RPMI7951 (cell line): ENCODE results near the gene NACA2. TPM values are rescaled to one million over a fixed set of nuclear protein-coding genes. Genes with fewer than 3 reads are reported as not detected.

ENCODE experiments used
- DNase-seq: peaks from one replicate; pipeline ENCODE4 v3.0.0-alpha.2; 2012; ENCODE audit warnings: low read depth
- total RNA-seq: library from RNA; depleted of rRNA; stranded (reverse); fragments of >200 nt; shearing (Covaris generic); gene quantifications from 2 replicates; pipeline ENCODE4 v1.2.3, GENCODE V29; 2014; rRNA removed

The NACA2 gene
- total RNA-seq, 1 experiment from 2014 or later = not detected

DNA sequence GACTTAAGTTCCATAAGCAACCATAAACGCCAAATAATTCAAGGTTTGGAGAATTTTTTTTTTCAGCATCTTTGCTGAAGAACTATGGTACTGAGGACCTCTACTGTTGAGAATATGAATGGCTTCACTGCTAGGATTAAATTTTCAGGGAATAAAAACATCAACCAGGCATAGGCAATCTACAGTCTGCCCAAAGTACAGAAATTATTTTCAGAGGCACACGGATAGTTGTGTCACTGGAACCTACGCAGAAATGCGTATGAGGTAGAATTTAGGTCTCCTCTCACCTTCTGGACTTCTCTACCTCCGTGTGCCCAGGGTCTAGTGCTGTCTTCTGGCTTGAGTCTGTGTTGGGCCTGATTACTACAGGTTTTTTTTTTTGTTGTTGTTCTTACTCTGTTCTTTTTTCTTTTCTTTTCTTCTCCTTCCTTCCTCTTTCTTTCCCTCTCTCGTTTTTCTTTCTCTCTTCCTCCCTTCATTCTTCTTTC lies 39.7 kb downstream of the NACA2 start:
- peak; percentile 51 for DNase-seq

DNA sequence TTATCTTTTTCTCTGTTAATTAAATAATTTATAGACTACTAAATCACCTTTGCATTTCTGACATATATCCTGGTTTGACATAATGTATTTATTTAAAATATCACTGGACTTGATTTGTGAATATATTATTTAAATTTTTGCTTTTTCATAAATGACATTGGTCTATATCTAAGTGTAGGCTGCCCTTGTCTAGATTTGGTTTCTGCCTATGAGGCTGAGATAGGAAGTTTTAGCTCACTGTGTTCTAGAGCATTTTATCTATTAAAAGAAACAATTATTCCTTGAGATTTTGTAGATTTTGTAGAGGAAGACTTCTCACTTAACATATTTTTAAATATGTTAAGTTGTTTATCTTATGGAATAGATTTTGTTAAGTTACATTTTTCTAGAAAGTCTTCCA lies 43.9 kb downstream of the NACA2 start:
- DNase-seq = no peak

DNA sequence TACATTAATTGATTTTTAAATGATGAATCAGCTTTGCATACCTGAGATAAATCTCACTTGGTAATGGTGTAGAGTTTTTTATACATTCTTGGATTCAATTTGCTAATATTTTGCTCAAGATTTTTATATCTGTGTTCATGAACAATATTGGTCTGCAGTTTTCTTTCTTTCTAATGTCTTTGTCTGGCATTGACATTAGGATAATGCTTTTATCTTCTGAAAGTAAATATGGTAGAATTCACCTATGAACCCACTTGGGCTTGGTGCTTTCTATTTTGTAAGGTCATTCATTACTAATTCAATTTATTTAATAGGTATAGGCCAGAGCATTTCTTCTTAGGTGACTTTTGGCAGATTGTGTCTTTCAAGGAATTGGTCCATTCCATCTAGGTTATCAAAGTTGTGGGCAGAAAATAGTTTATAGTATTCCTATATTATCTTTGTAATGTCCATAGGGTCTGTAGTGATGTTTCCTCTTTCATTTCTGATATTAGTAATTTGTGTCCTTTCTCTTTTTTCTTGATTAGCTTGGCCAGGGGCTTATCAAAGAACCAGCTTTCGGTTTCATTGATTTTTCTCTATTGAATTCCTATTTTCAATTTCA lies 45.6 kb downstream of the NACA2 start:
- DNase-seq = no peak

DNA sequence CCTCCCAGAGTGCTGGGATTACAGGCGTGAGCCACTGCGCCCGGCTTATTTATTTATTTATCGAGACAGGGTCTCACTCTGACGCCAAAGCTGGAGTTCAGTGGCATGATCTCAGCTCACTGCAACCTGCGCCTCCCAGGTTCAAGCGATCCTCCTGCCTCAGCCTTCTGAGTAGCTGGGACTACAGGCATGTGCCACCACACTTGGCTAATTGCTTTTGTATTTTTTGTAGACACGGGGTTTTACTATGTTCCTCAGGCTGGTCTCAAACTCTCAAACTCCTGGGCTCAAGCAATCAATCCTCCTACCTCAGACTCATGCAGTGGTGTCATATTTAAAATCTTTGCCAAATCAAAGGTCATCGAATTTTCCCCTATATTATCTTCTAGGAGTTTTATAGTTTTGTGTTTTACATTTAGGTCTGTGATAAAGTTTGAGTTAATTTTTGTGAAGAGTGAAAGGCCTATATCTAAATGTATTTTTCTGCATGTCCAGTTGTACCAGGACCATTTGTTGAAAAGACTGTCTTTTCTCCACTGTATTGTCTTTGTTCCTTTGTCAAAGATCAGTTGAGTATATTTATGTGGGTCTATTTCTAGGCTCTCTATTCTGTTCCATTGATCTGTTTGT lies 47.1 kb downstream of the NACA2 start:
- DNase-seq = no peak

DNA sequence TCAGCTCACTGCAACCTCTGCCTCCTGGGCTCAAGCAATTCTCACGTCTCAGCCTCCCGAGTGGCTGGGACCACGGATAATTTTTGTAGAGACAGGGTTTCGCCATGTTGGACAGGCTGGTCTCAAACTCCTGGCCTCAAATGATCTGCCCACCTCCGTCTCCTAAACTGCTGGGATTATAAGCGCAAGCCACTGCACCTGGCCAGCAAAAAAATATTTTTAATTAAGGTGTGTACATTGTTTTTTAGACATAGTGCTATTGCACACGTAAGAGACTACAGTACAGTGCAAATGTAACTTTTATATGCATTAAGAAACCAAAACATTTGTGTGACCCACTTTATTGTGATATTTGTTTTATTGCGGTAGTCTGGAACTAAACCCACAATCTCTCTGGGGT lies 49.0 kb downstream of the NACA2 start:
- no peak for DNase-seq

DNA sequence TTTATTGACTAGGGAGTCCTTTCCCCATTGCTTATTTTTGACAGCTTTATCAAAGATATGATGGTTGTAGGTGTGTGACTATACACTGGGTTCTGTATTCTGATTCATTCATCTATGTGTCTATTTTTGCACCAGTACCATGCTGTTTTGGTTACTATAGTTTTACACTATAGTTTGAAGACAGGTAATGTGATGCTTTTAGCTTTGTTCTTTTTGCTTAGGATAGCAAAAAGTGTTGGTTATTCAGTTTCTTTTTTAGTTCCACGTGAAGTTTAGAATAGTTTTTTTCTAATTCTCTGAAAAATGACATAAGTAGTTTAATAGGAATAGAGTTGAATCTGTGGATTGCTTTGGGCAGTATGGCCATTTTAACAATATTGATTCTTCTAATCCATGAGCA lies 50.1 kb downstream of the NACA2 start:
- no peak for DNase-seq

Other genes with a start within 250 kb of the NACA2 start
- gene TBX2, start 191.4 kb downstream of the NACA2 start, total RNA-seq = 20.9 and 24.9 TPM in 2 replicates
- not detected in 2 replicates for gene TBX4, start 138.8 kb downstream of the NACA2 start, total RNA-seq